Adipose tissue (tissue), 3 donors: ENCODE results near the gene ARHGAP31. TPM values are rescaled to one million over a fixed set of nuclear protein-coding genes. Genes with fewer than 3 reads are reported as not detected.
"Not testable (repeated sequence)": the region's sequence is repeated elsewhere in the genome, so short reads cannot be mapped to it uniquely, and the experiment has no call there.

Experiments used
- H3K27ac ChIP-seq: one replicate; pipeline ENCODE4 v1.5.1; 2013; ENCODE audit warnings: low read depth, low read length
- WGBS, 3 donors: extraction: QIAGEN DNeasy Blood & Tissue Kit; methylation state at CpG; one replicate each; pipeline ENCODE4 v1.1.7; 2013; 5-methylcytosine and 5-hydroxymethylcytosine counted together
- polyA plus RNA-seq, 3 donors: library from polyadenylated mRNA; stranded (reverse); fragments of 200-250 nt; gene quantifications; one replicate each; pipeline ENCODE4 v1.2.3, GENCODE V29; 2013
- donor health status: healthy with polysubstance abuse.
- donor health status: Bipolar disorder and iron deficiency.
- donor health status: healthy.

Gene ARHGAP31
- polyA plus RNA-seq, 3 donors = 2.0 to 17.1 (median 7.4) TPM

GRCh38 chr3:119362940-119363725 is 69.0 kb downstream of the ARHGAP31 start:
- H3K27ac ChIP-seq = no peak overlapping the region
- 92% methylated on average over 7 of the region's 7 CpGs for WGBS, 3 donors

GRCh38 chr3:119364401-119364800 is 70.2 kb downstream of the ARHGAP31 start:
- WGBS, 3 donors = 82 to 97% (median 90%) methylated on average over 1 of the region's 1 CpG
- H3K27ac ChIP-seq = no peak overlapping the region

GRCh38 chr3:119365418-119365817 is 71.2 kb downstream of the ARHGAP31 start:
- 50 to 68% (median 64%) methylated on average over 3 of the region's 3 CpGs for WGBS, 3 donors
- no peak overlapping the region for H3K27ac ChIP-seq

GRCh38 chr3:119367000-119367399 is 72.8 kb downstream of the ARHGAP31 start:
- WGBS, 3 donors = 93 to 98% (median 94%) methylated on average over 2 of the region's 2 CpGs
- no peak overlapping the region for H3K27ac ChIP-seq

- 79 to 85% (median 81%) methylated on average over 4 of the region's 4 CpGs for WGBS, 3 donors
- no peak overlapping the region for H3K27ac ChIP-seq
Observed at GRCh38 chr3:119368298-119368697, 74.1 kb downstream of the ARHGAP31 start.

GRCh38 chr3:119371786-119372185 is 77.6 kb downstream of the ARHGAP31 start:
- H3K27ac ChIP-seq = not testable (repeated sequence)
- 94 to 99% (median 96%) methylated on average over 6 of the region's 6 CpGs for WGBS, 3 donors

- 78 to 88% (median 81%) methylated on average over 7 of the region's 7 CpGs for WGBS, 3 donors
- H3K27ac ChIP-seq = no peak overlapping the region
Observed at GRCh38 chr3:119375106-119375505, 80.9 kb downstream of the ARHGAP31 start.

- 92 to 98% (median 95%) methylated on average over 4 of the region's 4 CpGs for WGBS, 3 donors
- no peak overlapping the region for H3K27ac ChIP-seq
Observed at GRCh38 chr3:119375510-119375909, 81.3 kb downstream of the ARHGAP31 start.

- WGBS, 3 donors = 68 to 76% (median 75%) methylated on average over 1 of the region's 1 CpG
Observed at GRCh38 chr3:119376758-119377157, 82.6 kb downstream of the ARHGAP31 start.

GRCh38 chr3:119378259-119378803 is 84.1 kb downstream of the ARHGAP31 start:
- WGBS, 3 donors = 78 to 85% (median 80%) methylated on average over 8 of the region's 8 CpGs
- no peak overlapping the region for H3K27ac ChIP-seq

More at GRCh38 chr3:119376758-119377157, 82.6 kb downstream of the ARHGAP31 start:
- no peak overlapping the region for H3K27ac ChIP-seq

- 44 to 73% (median 70%) methylated on average over 3 of the region's 3 CpGs for WGBS, 3 donors
- H3K27ac ChIP-seq = no peak overlapping the region
Observed at GRCh38 chr3:119380697-119381096, 86.5 kb downstream of the ARHGAP31 start.

- H3K27ac ChIP-seq = no peak overlapping the region
- WGBS, 3 donors = 51 to 96% (median 95%) methylated on average over 7 of the region's 7 CpGs
Observed at GRCh38 chr3:119382134-119382533, 88.0 kb downstream of the ARHGAP31 start.

- H3K27ac ChIP-seq = no peak overlapping the region
- 87 to 91% (median 90%) methylated on average over 8 of the region's 8 CpGs for WGBS, 3 donors
Observed at GRCh38 chr3:119388577-119388976, 94.4 kb downstream of the ARHGAP31 start.

GRCh38 chr3:119395923-119396358 is 101.8 kb downstream of the ARHGAP31 start:
- H3K27ac ChIP-seq = no peak overlapping the region
- 92 to 100% (median 95%) methylated on average over 2 of the region's 2 CpGs for WGBS, 3 donors

GRCh38 chr3:119396870-119397269 is 102.7 kb downstream of the ARHGAP31 start:
- WGBS, 3 donors = 72 to 99% (median 98%) methylated on average over 2 of the region's 2 CpGs
- no peak overlapping the region for H3K27ac ChIP-seq

- WGBS, 3 donors = 87 to 91% (median 88%) methylated on average over 5 of the region's 5 CpGs
- H3K27ac ChIP-seq = no peak overlapping the region
Observed at GRCh38 chr3:119400466-119400865, 106.3 kb downstream of the ARHGAP31 start.

GRCh38 chr3:119401069-119401468 is 106.9 kb downstream of the ARHGAP31 start:
- H3K27ac ChIP-seq = no peak overlapping the region
- 93 to 98% (median 96%) methylated on average over 5 of the region's 5 CpGs for WGBS, 3 donors

GRCh38 chr3:119401503-119402440 is 107.6 kb downstream of the ARHGAP31 start:
- 83 to 88% (median 87%) methylated on average over 36 of the region's 36 CpGs for WGBS, 3 donors
- no peak overlapping the region for H3K27ac ChIP-seq

- H3K27ac ChIP-seq = no peak overlapping the region
- WGBS, 3 donors = 82 to 90% (median 87%) methylated on average over 1 of the region's 1 CpG
Observed at GRCh38 chr3:119402791-119403190, 108.6 kb downstream of the ARHGAP31 start.
